ENCODE data around the gene VOPP1.

- TF ChIP-seq CTCF (IDR thresholded peaks at IDR 0.05) (no peak), POLR2A (IDR thresholded peaks at IDR 0.05) (no peak)
These were observed 1.4 kb downstream of the VOPP1 start for GRCh38 chr7:55570939-55571338.
